ENCODE results near the gene HARS1.
"Not testable (repeated sequence)": the region's sequence is repeated elsewhere in the genome, so short reads cannot be mapped to it uniquely, and the experiment has no call there.

The HARS1 gene, protein sequence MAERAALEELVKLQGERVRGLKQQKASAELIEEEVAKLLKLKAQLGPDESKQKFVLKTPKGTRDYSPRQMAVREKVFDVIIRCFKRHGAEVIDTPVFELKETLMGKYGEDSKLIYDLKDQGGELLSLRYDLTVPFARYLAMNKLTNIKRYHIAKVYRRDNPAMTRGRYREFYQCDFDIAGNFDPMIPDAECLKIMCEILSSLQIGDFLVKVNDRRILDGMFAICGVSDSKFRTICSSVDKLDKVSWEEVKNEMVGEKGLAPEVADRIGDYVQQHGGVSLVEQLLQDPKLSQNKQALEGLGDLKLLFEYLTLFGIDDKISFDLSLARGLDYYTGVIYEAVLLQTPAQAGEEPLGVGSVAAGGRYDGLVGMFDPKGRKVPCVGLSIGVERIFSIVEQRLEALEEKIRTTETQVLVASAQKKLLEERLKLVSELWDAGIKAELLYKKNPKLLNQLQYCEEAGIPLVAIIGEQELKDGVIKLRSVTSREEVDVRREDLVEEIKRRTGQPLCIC

DNA sequence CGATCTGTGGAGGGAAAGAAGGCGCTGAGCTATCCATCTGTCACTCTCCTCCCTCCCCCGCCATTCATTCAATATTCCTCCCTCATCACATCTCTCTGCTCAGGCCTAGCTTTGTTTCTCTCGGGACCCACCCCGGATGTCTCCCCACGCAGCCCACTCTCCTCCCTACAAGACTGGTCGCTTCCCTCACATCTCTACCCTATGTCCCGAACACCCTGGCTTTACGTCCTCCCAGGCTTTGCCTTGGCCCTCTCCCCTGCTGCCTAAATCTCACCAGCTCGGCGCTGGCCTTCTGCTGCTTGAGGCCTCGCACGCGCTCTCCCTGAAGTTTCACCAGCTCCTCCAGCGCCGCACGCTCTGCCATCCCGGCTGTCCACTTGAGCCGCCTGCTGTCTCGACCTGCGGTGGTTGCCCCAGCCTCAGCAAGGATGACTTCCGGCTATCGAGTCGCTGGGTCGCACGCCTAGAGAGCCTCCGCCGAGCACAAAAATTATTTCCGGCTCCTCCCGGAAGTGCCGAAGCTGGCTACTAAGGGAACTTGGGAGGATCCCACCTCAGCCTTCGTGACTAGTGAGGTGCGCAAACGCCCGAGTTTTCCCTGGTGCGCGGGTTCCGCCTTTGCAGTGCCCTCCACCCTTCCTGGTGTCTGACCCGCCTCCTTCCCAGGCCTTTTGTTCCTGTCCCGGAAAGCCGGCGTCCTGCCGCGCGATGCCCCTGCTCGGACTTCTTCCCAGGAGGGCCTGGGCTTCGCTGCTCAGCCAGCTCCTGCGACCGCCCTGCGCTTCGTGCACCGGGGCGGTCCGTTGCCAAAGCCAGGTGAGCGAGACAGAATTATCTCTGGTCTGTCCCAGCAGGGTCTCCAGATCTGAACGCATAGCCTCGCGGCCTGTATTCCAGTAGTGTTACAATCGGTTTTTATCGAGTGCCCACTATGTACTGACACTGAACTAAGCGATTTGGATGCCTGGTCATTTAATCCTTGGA, at the start of gene HARS1, which contains the start of gene HARS2:
TSS of gene HARS1 (minus strand) at position 430 of the 984 bp plus-strand sequence. CDS start at position 364, 66 bp downstream.
TSS of gene HARS2 (plus strand) at position 515 of the 984 bp plus-strand sequence. CDS start at position 709, 194 bp downstream.
- peak; percentile 95 for DNase-seq

DNA sequence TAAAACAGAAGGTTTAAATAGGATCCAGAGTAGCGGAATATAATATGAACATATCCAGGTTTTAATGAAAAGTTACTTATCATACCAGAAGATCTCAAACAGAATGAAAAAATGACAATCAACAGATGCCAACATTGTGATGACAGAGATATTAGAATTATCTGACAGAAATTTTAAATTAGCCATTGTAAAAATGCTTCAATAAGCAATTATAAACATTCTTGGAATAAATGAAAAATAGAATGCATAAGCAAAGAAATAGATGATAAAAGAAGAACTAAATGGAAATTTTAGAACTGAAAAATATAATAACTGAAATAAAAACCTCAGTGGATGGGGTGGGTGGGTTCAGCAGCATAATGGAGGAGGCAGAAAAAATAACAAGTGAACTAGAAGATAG, 46.3 kb upstream of the HARS1 start:
- DNase-seq: no peak

DNA sequence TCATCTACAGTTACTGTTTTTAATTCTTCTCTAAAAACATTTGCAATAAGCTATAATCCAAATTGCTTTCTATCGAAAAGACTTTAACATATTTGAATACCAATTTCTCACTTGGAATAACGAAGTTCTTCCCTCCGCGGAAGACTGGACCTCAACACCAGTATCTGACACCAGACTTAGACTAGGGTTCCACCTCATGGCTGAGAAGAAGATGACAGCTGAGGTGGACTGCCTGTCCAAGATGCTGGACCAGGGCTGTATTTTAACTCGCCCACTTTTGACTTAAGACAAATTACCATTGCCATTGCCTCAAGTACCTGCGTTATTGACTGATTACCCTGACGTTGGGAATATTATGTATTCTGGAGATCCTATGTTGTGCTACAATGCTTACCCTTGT, 43.2 kb upstream of the HARS1 start:
- no peak for DNase-seq

DNA sequence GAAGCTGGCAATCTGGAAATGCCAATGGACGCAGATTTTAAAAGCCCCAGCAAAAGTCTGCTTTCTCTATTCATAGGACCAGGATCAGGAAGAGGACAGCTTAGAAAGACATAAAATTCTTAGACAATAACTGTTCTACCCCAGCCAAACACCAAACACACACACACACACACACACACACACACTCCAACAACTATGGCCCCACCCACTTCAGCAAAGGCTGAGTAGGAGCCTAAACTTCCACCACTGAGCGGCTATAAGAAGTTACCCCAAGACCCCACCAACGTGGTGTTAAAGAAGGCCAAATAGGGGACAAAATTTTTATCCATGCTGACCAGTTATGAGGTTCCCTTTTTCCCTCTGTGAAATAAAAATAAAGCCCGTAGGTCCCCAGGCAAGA, 41.9 kb upstream of the HARS1 start:
- DNase-seq: no peak

DNA sequence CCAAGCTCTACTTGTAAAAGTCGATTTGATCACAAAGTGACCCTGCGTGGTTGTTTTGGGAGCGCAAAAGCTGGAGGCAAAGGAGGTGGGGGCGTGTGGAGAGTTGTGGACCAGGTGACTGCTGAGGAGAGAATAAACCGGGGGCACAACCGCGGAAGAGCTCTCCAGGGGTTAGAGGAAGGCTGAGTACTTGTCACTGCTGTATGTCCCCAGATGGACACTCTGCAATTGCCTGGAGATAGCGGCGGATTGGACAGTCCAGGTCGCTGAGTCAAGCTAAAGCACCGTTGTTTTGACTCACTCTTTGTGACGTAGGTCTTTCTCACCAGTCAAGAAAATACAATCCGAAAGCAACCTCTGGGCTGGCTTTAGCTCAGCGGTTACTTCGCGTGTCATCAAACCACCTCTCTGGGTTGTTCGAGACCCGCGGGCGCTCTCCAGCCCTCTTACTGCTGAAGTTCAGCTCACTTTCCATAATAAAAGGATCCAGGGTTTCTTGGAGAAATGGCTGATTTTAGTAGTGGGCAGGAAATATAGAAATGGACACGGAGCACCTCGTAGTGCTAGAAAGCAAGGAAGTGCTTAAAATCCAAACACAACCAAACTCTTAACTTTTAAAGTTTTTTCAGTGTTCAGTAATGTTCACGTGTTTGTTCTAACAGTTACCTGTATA, 34.8 kb upstream of the HARS1 start:
- DNase-seq: peak; percentile 80

DNA sequence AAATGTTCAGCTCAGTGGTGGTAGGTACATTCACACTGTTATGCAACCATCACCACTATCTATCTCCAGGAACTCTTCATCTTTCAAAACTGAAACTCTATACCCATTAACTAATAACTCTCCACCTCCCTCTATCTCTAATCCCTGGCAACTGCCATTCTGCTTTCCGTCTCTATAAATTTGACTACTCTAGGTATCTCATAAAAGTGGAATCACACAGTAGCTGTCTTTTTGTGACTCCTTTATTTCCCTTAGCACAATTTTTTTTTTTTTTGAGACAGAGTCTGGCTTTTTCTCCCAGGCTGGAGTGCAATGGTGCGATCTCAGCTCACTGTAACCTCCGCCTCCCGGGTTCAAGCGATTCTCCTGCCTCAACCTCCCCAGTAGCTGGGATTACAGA, 30.2 kb upstream of the HARS1 start:
- DNase-seq: not testable (repeated sequence)

DNA sequence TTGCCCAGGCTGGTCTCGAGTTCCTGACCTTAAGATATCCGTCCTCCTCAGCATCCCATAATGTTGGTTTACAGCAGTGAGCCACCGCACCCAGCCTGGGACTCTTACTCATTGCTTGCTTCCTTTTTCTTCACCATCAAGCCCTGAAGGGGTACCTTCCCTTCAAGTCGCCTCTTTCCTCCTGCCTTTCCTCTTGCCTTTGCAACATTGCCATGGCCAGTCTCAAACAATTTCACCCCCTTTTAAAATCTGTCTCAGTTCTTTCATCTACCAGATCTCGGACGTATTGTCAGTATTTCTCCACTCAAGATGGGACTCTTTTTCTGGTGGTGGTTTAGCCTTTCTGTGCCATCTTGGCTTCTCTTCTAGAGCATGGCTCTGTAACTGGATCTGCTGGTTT, 29.6 kb upstream of the HARS1 start:
- DNase-seq: peak; percentile 46

DNA sequence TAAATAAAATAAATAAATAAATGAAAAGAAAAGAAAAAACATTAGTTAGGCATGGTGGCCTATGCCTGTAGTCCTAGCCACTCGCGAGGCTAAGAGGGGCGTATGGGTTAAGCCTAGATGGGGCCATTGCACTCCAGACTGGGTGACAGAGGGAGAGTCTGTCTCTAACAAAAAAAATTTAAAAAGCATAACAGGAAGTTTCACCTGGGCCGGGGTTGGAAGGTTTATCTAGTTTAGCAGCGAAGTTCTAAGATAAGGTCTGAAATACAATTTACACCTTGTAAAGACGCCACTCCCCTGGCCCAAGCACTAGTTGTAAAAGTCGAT, 27.1 kb upstream of the HARS1 start:
- DNase-seq: no peak

DNA sequence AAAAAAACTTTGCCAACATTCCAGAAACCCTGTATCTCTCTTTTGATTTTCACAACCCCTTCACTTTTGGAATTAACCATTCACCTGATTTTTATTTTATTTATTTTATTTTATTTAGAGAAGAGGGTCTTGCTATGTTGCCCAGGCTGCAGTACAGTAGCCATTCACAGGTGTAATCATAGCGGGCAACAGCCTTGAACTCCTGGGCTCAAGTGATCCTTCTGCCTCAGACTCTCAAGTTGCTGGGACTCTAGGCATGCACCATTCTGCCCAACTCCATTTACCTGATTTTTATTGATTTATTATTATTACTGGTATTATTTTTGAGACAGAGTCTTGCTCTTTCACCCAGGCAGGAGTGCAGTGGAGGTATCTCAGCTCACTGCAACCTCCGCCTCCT, 25.1 kb upstream of the HARS1 start:
- DNase-seq: not testable (repeated sequence)

DNA sequence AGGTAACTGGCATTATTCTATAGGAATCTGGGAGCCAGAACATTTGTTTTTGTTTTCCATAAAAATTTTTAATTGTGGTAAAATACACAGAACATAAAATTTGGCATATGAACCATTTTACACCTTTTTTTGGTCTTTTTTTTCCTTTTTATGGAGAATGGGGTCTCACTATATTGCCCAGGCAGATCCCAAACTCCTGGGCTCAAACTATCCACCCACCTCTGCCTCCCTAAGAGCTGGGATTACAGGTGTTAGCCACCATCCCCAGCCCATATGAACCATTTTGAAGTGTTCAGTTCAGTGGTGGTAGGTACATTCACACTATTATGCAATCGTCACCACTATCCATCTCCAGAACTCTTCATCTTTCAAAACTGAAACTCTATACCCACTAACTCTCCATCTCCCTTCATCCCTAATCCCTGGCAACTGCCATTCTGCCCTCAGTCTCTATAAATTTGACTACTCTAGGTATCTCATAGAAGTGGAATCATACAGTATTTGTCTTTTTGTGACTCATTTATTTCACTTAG, 22.5 kb upstream of the HARS1 start:
- DNase-seq: no peak

DNA sequence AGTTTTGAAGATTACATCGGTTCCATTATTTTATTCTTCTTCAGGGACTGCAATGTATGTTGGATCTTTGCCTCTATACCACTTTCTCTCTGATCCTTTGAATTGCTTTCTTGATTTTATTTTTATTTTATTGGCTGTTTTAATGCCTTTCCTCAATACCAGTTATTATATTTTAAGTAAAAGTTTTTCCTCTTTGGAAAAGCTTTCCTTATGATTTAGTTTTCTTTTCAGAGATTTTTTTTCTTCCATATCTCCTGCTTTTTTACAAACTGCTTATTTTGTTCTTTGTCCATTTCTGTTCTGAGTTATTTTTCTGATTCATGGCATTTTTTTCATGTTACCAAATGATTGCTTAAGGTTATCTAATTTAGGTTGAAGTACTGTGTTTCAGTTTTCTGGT, 20.6 kb upstream of the HARS1 start:
- no peak for DNase-seq

DNA sequence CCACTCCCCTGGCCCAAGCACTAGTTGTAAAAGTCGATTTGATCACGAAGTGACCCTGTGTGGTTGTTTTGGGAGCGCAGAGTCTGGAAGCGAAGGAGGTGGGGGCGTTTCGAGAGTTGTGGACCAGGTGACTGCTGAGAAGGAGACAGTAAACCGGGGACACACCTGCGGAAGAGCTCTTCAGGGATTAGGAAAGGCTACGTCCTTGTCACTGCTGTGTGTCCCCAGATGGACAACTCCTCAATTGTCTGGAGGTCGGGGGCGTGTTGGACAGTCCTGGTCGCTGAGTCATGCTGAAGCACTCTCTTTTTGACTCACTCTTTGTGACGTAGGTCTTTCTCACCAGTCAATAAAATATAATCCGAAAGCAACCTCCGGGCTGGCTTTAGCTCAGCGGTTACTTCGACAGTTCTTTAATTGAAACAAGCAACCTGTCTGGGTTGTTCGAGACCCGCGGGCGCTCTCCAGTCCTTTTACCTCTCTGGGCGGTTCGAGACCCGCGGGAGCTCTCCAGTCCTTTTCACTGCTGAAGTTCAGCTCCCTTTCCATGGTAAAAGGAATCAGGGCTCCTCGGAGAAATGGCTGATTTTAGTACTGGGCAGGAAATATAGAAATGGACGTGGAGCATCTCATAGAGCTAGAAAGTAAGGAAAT, 19.9 kb upstream of the HARS1 start:
- peak; percentile 99 for DNase-seq

DNA sequence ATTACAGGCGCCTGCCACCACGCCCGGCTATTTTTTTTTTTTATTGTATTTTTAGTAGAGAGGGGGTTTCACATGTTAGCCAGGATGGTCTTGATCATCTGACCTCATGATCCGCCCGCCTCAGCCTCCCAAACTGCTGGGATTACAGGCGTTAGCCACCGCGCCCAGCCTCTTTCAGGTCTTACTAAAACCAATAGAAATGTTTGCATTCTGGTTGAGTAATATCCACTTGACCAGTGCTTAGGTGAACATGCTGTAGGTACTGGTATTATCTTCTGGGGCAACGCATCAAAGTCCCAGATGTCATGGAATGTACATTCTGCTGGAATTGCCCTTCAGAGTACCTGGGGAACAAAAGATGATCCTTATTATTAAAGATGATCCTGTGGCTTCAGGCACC, 17.6 kb upstream of the HARS1 start:
- not testable (repeated sequence) for DNase-seq

DNA sequence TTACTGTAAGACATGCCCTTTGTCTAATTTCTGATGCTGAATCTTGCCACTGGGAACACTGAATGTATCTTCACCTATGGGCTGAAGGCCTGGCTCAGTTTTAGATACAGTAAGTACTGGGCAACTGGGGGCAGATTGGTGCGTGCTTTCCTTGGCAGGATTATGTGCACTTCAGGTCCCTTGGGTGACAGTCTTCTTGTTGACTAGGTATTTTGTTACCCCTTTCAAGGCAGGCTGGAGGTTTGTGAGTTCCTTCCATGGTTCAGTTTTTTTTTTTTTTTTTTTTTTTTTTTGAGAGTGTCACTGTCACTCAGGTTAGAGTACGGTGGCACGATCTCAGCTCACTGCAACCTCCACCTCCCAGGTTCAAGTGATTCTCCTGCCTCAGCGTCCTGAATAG, 16.6 kb upstream of the HARS1 start:
- DNase-seq: no peak

DNA sequence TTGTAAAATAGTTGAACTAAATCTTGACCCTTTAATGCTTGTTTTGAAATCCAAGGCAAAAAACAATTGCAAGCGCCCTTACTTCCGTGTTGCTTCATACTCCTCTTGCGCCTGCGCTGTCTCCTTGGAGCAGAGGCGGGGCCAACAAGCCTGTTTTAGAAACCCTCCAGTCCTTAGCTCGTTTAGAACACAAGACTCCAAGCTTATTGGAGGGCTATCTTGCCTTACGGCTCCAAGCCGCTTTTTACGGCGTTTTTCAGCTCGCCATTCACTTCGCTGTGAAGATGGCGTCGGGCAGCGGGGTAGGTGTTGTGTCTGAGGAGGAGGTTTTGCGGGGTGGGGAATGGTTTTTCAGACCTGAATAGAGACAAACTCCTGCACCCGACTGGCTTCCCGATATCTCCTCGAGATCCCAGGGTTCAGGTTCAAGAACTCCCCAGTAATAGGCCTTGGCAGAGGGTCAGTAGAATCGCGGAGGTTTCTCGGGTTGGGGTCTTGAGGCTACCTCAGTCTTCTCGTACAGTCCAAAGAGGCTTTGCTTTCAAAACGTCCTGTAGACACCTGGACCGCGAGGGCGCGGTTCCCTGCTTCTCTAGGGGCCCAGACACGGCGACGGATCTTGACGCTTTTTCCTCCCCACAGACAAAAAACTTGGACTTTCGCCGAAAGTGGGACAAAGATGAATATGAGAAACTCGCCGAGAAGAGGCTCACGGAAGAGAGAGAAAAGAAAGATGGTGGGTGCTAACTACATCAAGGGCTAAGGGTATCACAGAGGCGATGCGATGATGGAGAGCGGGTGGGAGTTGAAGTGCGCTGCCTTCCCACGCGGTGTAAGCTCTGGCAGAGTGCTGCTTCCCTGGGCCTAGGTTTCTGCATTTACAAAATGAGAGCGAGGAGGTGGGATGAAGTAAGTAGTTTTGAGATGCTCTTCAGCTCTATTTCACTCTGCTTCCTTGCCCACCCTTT, 9.3 kb upstream of the HARS1 start, which contains the start of gene ZMAT2:
TSS of gene ZMAT2 (plus strand) at position 271 of the 968 bp plus-strand sequence. CDS start at position 285, 14 bp downstream.
- DNase-seq: peak; percentile 99

DNA sequence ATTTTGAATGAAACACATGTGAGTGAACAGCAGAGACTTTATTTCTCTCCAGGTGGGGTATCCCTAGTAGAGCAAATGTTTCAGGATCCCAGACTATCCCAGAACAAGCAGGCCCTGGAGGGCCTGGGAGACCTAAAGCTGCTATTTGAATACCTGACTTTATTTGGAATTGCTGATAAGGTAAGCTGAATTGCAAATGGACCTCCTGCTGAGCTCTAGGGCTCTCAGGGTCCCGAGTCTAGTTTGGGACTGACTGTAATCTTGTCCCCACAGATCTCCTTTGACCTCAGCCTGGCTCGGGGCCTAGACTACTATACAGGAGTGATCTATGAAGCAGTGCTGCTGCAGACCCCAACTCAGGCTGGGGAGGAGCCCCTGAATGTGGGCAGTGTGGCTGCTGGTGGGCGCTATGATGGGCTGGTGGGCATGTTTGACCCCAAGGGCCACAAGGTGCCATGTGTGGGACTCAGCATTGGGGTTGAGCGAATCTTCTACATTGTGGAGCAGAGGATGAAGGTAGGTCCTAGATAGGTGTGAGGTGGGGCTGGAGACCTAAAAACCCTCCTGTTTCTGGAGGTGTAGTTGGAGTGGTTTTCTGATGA, 5.8 kb upstream of the HARS1 start:
- DNase-seq: no peak

DNA sequence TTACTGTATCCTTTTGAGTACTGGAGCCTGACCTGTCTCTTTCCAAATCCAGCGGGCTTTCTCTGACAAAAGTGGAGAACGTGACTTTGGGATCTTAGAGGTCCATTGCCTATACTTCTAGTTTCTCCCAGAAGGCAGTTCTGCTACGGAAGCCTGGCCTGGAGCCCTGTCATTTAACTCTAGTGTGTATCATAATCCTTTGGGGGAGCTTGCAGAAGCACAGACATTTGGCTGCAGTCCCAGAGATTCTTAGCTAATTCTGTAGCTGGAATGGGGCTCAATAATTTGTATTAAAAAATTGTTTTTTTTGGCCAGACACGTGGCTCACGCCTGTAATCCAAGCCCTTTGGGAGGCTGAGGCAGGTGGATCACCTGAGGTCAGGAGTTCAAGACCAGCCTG, 3.1 kb upstream of the HARS1 start:
- no peak for DNase-seq

DNA sequence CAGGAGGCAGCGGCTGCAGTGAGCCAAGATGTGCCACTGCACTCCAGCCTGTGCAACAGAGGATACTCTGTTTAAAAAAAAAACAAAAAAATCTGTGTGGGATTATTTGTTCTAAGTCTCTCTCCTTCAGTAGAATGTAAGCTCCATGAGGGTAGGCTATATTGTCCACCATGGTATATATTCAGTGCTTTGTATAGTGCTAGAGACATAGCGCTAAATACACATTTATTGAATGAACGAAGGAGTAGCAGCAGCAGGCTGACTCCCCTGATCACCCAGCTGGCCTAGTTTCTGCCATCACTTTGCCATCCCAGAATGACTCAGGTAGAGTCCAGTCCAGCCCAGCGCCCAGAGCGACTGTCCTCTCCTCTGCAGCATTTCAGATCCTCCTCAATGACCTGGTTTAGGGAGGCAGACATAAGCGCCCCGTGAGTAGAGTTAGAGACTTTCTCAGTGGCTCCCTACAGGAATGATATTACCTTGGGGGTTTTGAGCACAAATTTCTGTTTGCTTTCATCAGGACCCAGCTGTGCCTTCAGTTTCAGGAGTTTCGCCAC, 716 bp downstream of the HARS1 start:
- no peak for DNase-seq

DNA sequence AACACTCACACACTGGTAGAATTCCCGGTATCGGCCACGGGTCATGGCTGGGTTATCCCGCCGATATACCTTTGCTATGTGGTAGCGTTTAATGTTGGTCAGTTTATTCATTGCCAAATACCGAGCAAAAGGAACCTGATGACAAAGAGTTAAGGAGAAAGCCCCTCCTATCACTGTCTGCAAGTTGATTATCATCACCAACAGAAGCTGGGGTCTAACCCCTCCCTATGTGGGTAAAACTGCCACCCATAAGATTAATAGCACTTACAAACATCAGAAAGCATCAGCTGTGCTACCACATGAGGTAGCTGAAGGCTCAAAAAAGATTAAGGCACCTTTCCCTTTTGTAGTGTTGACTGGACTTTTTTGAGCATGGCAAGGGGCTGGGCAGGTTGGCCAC, 12.2 kb downstream of the HARS1 start:
- DNase-seq: no peak

DNA sequence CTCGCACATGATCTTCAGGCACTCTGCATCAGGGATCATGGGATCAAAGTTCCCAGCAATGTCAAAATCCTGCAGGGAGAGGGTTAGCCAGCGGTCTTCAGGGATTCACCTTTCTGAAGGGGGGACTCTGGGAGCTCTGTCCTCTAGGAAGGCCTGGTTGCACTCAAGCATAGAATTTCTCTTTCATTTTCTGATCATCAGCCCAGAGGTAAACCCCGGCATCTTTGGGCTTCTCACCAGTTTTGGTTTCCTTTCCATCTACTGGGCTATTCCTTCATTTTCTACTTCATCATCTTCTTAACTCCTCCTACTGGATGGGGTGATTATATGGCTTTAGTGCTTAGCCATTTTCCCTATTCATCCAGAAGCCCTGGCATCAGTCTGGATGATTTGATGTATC, 13.2 kb downstream of the HARS1 start:
- no peak for DNase-seq

Measured in MV-4-11 (cell line).